ENCODE results near the gene ENAH. TPM values are rescaled to one million over a fixed set of nuclear protein-coding genes. Genes with fewer than 3 reads are reported as not detected.

The ENAH gene
- total and polyA plus RNA-seq, 9 of the 15 experiments (the other 6 are each of a cell fraction or from before 2014, with no cell fraction given) = 0.03 to 1.2 (median 0.15) TPM

DNA sequence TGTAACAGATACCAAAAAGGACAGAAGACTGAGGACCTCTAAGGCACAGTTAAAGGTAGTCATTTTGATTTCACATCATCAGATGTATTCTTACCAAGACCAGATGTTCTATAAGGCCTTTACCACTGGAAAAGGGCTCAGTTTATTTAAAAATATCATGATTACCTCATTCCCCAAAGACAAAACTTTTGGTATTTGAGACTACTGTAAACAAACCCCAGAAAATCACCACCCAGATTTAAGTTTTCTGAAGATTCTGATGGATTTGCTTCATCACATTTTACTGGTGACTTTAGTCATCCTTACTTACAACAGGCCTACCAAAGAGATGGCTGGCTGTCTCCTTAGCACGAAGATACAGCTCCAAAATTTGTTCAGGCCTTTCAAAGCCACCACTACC, 8.3 kb downstream of the ENAH start:
- no peak overlapping the region for H3K27ac ChIP-seq (ENCODE audit: extremely low read depth, low read depth, low read length)
- in situ Hi-C loops (cut with MboI) (no loop called here), intact Hi-C loops (cut with micrococcal nuclease) (no loop called here)
- no TSS peak for BruUV-seq (replicated peaks)
- ChIA-PET POLR2A (no interaction called here), CTCF (ENCODE audit: low intra/inter-chr PET ratio) (no interaction called here)
- no peak overlapping the region for H3K4me3 ChIP-seq
- FAIRE-seq (no peak), ATAC-seq (no peak), DNase-seq (ENCODE audit: extremely low read depth in 1 of 4, low spot score in 3 of 4) (no peak)
- no peak overlapping the region for H3K9ac ChIP-seq (ENCODE audit: insufficient read depth in 1 of 2, low read depth in 2 of 2, low read length in 2 of 2)
- WGBS (ENCODE audit: insufficient coverage, low coverage, missing lambda C conversion rate) = 0% methylated on average over 1 of the region's 1 CpG
- H4K20me1 ChIP-seq (replicated peaks; ENCODE audit: control insufficient read depth, insufficient read depth, low read length) = no peaks in the 10 kb centered on the region
- no peak overlapping the region for H3K4me2 ChIP-seq (ENCODE audit: insufficient read depth, low read length)
- H3K9me1 ChIP-seq (ENCODE audit: control insufficient read depth, insufficient read depth, low read length) = no peaks in the 10 kb centered on the region
- TF ChIP-seq SMAD4 (CRISPR knock-in tag; conservative IDR thresholded peaks at IDR 0.05) (no peak), CTBP1 (IDR thresholded peaks at IDR 0.05; ENCODE audit: borderline replicate concordance) (no peak), ZNF124 (CRISPR knock-in tag; IDR thresholded peaks at IDR 0.05) (no peak), TRIM24 (IDR thresholded peaks at IDR 0.05) (no peak), ETV6 (IDR thresholded peaks at IDR 0.05; ENCODE audit: borderline replicate concordance in 1 of 2, low read depth in 2 of 2, low read length in 1 of 2) (no peak), ETV6 (CRISPR knock-in tag; IDR thresholded peaks at IDR 0.05; ENCODE audit: borderline replicate concordance) (no peak)
- H3K4me1 ChIP-seq (replicated peaks in 1 of 2; ENCODE audit: control insufficient read depth in 2 of 2, insufficient read depth in 2 of 2, low read length in 2 of 2) = no peaks in the 10 kb centered on the region
- no peaks in the 10 kb centered on the region for H3K36me3 ChIP-seq (ENCODE audit: control insufficient read depth, insufficient read depth, low read length)
- no peak overlapping the region for H2AFZ ChIP-seq (ENCODE audit: low read depth, low read length)
- no peaks in the 10 kb centered on the region for H3K79me2 ChIP-seq (ENCODE audit: control insufficient read depth, insufficient read depth, low read length)
- peaks cover 5 to 7% of the 10 kb centered on the region in 2 experiments; a peak in 3 of 5 replicates for H3K27me3 ChIP-seq (ENCODE audit: control insufficient read depth in 2 of 2, insufficient read depth in 2 of 2, low read length in 2 of 2)
- no peaks in the 10 kb centered on the region for H3K9me3 ChIP-seq (replicated peaks; ENCODE audit: control insufficient read depth, insufficient read depth, low read depth, low read length)

GRCh38 chr1:225642177-225642576, 10.7 kb downstream of the ENAH start:
- Histone ChIP-seq H3K36me3 (ENCODE audit: control insufficient read depth, insufficient read depth, low read length) (no peaks in the 10 kb centered on the region), H3K4me2 (ENCODE audit: insufficient read depth, low read length) (no peak overlapping the region), H3K27ac (ENCODE audit: extremely low read depth, low read depth, low read length) (no peak overlapping the region), H3K4me1 (replicated peaks in 1 of 2; ENCODE audit: control insufficient read depth in 2 of 2, insufficient read depth in 2 of 2, low read length in 2 of 2) (no peaks in the 10 kb centered on the region), H3K9me3 (replicated peaks; ENCODE audit: control insufficient read depth, insufficient read depth, low read depth, low read length) (no peaks in the 10 kb centered on the region), H3K79me2 (ENCODE audit: control insufficient read depth, insufficient read depth, low read length) (no peaks in the 10 kb centered on the region), H3K9me1 (ENCODE audit: control insufficient read depth, insufficient read depth, low read length) (no peaks in the 10 kb centered on the region), H3K9ac (ENCODE audit: insufficient read depth in 1 of 2, low read depth in 2 of 2, low read length in 2 of 2) (no peak overlapping the region), H3K4me3 (no peak overlapping the region), H4K20me1 (replicated peaks; ENCODE audit: control insufficient read depth, insufficient read depth, low read length) (no peaks in the 10 kb centered on the region), H2AFZ (ENCODE audit: low read depth, low read length) (no peak overlapping the region), H3K27me3 (ENCODE audit: control insufficient read depth in 2 of 2, insufficient read depth in 2 of 2, low read length in 2 of 2) (peaks cover 0 to 6% of the 10 kb centered on the region in 2 experiments; a peak in 2 of 5 replicates)
- ATAC-seq (no peak), DNase-seq (ENCODE audit: extremely low read depth in 1 of 4, low spot score in 3 of 4) (no peak), FAIRE-seq (no peak)
- intact Hi-C loops (cut with micrococcal nuclease) = no loop called here
- POLR2A ChIA-PET = interaction anchor here (0.6 to 1.4 kb wide), 2 partner anchors 25 to 186 kb away, joined by 3 to 4 read pairs; no protein-coding TSS in a partner anchor
- TF ChIP-seq PRDM10 (IDR thresholded peaks at IDR 0.05; ENCODE audit: partially characterized antibody) (peak; percentile 62), SUPT5H (IDR thresholded peaks at IDR 0.05) (no peak), NCOA2 (IDR thresholded peaks at IDR 0.05; ENCODE audit: partially characterized antibody in 2 of 2) (no peak), MCM7 (IDR thresholded peaks at IDR 0.05) (no peak)
- TF ChIP-seq, protein P1, sequence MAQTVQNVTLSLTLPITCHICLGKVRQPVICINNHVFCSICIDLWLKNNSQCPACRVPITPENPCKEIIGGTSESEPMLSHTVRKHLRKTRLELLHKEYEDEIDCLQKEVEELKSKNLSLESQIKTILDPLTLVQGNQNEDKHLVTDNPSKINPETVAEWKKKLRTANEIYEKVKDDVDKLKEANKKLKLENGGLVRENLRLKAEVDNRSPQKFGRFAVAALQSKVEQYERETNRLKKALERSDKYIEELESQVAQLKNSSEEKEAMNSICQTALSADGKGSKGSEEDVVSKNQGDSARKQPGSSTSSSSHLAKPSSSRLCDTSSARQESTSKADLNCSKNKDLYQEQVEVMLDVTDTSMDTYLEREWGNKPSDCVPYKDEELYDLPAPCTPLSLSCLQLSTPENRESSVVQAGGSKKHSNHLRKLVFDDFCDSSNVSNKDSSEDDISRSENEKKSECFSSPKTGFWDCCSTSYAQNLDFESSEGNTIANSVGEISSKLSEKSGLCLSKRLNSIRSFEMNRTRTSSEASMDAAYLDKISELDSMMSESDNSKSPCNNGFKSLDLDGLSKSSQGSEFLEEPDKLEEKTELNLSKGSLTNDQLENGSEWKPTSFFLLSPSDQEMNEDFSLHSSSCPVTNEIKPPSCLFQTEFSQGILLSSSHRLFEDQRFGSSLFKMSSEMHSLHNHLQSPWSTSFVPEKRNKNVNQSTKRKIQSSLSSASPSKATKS (CRISPR knock-in tag; IDR thresholded peaks at IDR 0.05) = no peak
- 4% methylated on average over 4 of the region's 4 CpGs for WGBS (ENCODE audit: insufficient coverage, low coverage, missing lambda C conversion rate)
- no TSS peak for BruUV-seq (replicated peaks)
- CTCF ChIA-PET (ENCODE audit: low intra/inter-chr PET ratio) = interaction anchor here (0.6 kb wide), 1 partner anchor 199 kb away, joined by 3 read pairs; no protein-coding TSS in a partner anchor
- in situ Hi-C loops (cut with MboI) = no loop called here
